ENCODE data around the gene SMIM32.

Gene SMIM32

DNA sequence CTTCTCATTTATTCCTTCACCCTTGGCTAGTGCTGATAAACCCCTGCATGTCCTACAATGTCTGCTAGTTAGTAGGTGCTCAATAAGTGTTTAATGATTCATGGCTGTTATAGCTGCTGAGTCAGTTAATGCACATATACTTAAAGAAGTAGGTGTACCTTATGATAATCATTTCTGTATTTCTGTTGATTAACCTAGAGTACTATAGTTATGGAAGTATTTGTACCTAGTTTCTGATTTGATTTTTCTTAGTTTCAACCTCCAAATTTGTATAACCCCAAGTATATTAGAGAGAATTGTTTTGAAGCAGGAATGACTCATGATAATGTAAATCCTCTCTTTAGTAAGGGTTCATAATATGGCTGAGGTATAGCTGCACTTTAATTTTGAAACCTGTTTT lies 51.4 kb downstream of the SMIM32 start:
- Histone ChIP-seq H3K4me1 (ENCODE audit: low read depth, poor library complexity, severe bottlenecking) (peaks cover 28% of the 10 kb centered on the region), H4K20me1 (ENCODE audit: insufficient read depth) (peaks cover 20% of the 10 kb centered on the region; the same call in 1 of the 2 replicates), H3K36me3 (ENCODE audit: insufficient read depth) (no peaks in the 10 kb centered on the region), H3K4me3 (IDR thresholded peaks at IDR 0.05; ENCODE audit: insufficient read depth, low read depth, low read length) (no peak overlapping the region), H3K27ac (no peak overlapping the region), H3K4me2 (no peak overlapping the region), H3K9ac (no peak overlapping the region), H2AFZ (ENCODE audit: low read depth) (no peak overlapping the region), H3K79me2 (ENCODE audit: insufficient read depth, low read depth) (peaks cover 97% of the 10 kb centered on the region), H3K27me3 (ENCODE audit: insufficient read depth, low read depth) (no peaks in the 10 kb centered on the region)
- no peak for TF ChIP-seq CTCF (conservative IDR thresholded peaks at IDR 0.05; ENCODE audit: low read depth, low read length)

Data from KMS-11 (cell line).